Ovary (tissue), 3 donors: ENCODE measurements around the gene MEGF9.

ENCODE experiments used
- CTCF ChIP-seq, 3 donors: fragments of 450-650 bp in 2 of 3; fragments of 200-600 bp in 1 of 3; IDR thresholded peaks; one replicate each; pipeline versions ENCODE4 v1.5.1 to v1.8.0; 2016 to 2022; ENCODE audit warnings: antibody characterized with exemption in 3 of 3, mild to moderate bottlenecking in 1 of 3
- POLR2A ChIP-seq: fragments of 450-650 bp; IDR thresholded peaks from one replicate; pipeline ENCODE4 v1.6.1; 2017; ENCODE audit warnings: antibody characterized with exemption, mild to moderate bottlenecking, moderate library complexity
- donor health status: DM: no; HTN: no; CAD: no.

GRCh38 chr9:120579139-120580050 lies 134.9 kb downstream of the MEGF9 start:
- TF ChIP-seq POLR2A = no peak
- no peak for TF ChIP-seq CTCF (IDR thresholded peaks at IDR 0.05)
